K562 (cell line): Measurements from ENCODE around the gene ACTN2. TPM values are rescaled to one million over a fixed set of nuclear protein-coding genes. Genes with fewer than 3 reads are reported as not detected.

Experiments used
- AFF4 ChIP-seq: sonication (generic); formaldehyde crosslinking; IDR thresholded peaks from 2 replicates; pipeline ENCODE4 v1.8.0; 2023; ENCODE audit warnings: mild to moderate bottlenecking, missing genetic modification reagents
- ARNT ChIP-seq, 2 experiments: fragments of 450-650 bp; IDR thresholded peaks; 2 replicates each; pipeline ENCODE4 v1.6.1; 2016; ENCODE audit warnings: mild to moderate bottlenecking in 1 of 2
- CTCFL ChIP-seq: IDR thresholded peaks from 2 replicates; pipeline ENCODE4 v1.6.1; 2011; ENCODE audit warnings: borderline replicate concordance, low read depth, mild to moderate bottlenecking, moderate library complexity, low read length; ENCODE audit not compliant: insufficient read depth, poor library complexity, severe bottlenecking
- EP400 ChIP-seq: fragments of 450-650 bp; IDR thresholded peaks from 2 replicates; pipeline ENCODE4 v1.6.1; 2017; ENCODE audit warnings: antibody characterized with exemption, mild to moderate bottlenecking, moderate library complexity
- FOXA3 ChIP-seq, 2 experiments: fragments of 450-650 bp in 1 of 2; sonication (generic) in 1 of 2; formaldehyde crosslinking; IDR thresholded peaks in 1 of 2; conservative IDR thresholded peaks in 1 of 2; 2 replicates each; pipeline versions ENCODE4 v1.4.0 to v1.8.0; 2020 to 2022; ENCODE audit warnings: mild to moderate bottlenecking in 2 of 2, missing genetic modification reagents in 1 of 2
- FOXK1 ChIP-seq: sonication (generic); formaldehyde crosslinking; IDR thresholded peaks from 2 replicates; pipeline ENCODE4 v1.8.0; 2022; ENCODE audit warnings: missing genetic modification reagents, mild to moderate bottlenecking, borderline replicate concordance
- IRF9 ChIP-seq: fragments of 450-650 bp; IDR thresholded peaks from 2 replicates; pipeline ENCODE4 v1.6.1; 2016; ENCODE audit warnings: missing biosample characterization, missing genetic modification characterization
- MCM3 ChIP-seq: fragments of 450-650 bp; IDR thresholded peaks from 2 replicates; pipeline ENCODE4 v1.6.1; 2016
- MED1 ChIP-seq: sonication (generic); formaldehyde crosslinking; IDR thresholded peaks from 2 replicates; pipeline ENCODE4 v1.8.1; 2023; ENCODE audit warnings: missing genetic modification reagents, borderline replicate concordance
- MEF2D ChIP-seq: conservative IDR thresholded peaks from 2 replicates; pipeline ENCODE4 v1.6.1; 2016; ENCODE audit warnings: low read depth, missing genetic modification characterization, missing compliant biosample characterization
- TRIM25 ChIP-seq: fragments of 450-650 bp; IDR thresholded peaks from 2 replicates; pipeline ENCODE4 v1.7.0; 2016; ENCODE audit warnings: borderline replicate concordance
- YY1 ChIP-seq, 3 experiments: IDR thresholded peaks; 2 replicates each; pipeline ENCODE4 v1.6.1; 2011; ENCODE audit warnings: low read length in 2 of 3, mild to moderate bottlenecking in 2 of 3, moderate library complexity in 2 of 3, borderline replicate concordance in 1 of 3, control low read depth in 1 of 3, low read depth in 1 of 3; ENCODE audit not compliant: insufficient read depth in 3 of 3, insufficient replicate concordance in 2 of 3, control insufficient read depth in 1 of 3, insufficient read length in 1 of 3; ENCODE audit errors: extremely low read depth in 1 of 3
- ZBTB5 ChIP-seq: fragments of 450-650 bp; IDR thresholded peaks from 2 replicates; pipeline ENCODE4 v1.6.1; 2017; ENCODE audit warnings: antibody characterized with exemption
- polyA plus RNA-seq, 8 experiments: library from polyadenylated mRNA; depleted of rRNA in 4 of 8; stranded (reverse) in 5 of 8; unstranded in 3 of 8; fragments of >200 nt; fragmentation: Nextera tagmentation in 2 of 8; fragmentation: Illumina TruSeq in 1 of 8; extraction: Ambion mirVana in 2 of 8; extraction: Trizol in 1 of 8; gene quantifications; 2 replicates each; pipeline versions ENCODE4 v1.2.1 to v1.2.3, GENCODE V29; 2011 to 2014; ENCODE audit warnings: inconsistent platforms in 1 of 8, missing spikeins in 1 of 8
- total RNA-seq, 7 experiments: library from RNA; depleted of rRNA in 6 of 7; stranded (reverse); fragments of >200 nt in 6 of 7; fragmentation: Illumina TruSeq in 2 of 7; extraction: Trizol in 2 of 7; gene quantifications; 2 replicates each; pipeline versions ENCODE4 v1.2.1 to v1.2.3, GENCODE V29; 2011 to 2021; ENCODE audit warnings: low replicate concordance in 1 of 7

ACTN2 gene
- total and polyA plus RNA-seq, 9 of the 15 experiments (the other 6 are each of a cell fraction or from before 2014, with no cell fraction given) = 0.18 to 0.94 (median 0.42) TPM

GRCh38 chr1:236795035-236795756 lies 108.9 kb downstream of the ACTN2 start, which contains the start of gene MTR (continued):
- TF ChIP-seq CTCFL (no peak), MEF2D (no peak), MED1 (CRISPR knock-in tag) (no peak), TRIM25 (no peak), FOXK1 (peak; percentile 59; the same call in 1 of the 2 replicates), ARNT (IDR thresholded peaks at IDR 0.05) (0 out of 4 replicates have a peak, but pooled peaks of 1 of the 2 experiments have one; percentile 22), ZBTB5 (peak; percentile 92; the same call in 1 of the 2 replicates), YY1 (IDR thresholded peaks at IDR 0.05; ENCODE audit: borderline replicate concordance in 1 of 3, control insufficient read depth in 1 of 3, extremely low read depth in 1 of 3, insufficient read depth in 3 of 3, insufficient read length in 1 of 3, insufficient replicate concordance in 2 of 3, low read depth in 1 of 3, low read length in 2 of 3) (peak in 2 of 3 experiments; percentile 71 to 86), AFF4 (CRISPR knock-in tag) (peak; percentile 85), FOXA3 (CRISPR knock-in tag; conservative IDR thresholded peaks at IDR 0.05 in 1 of 2, IDR thresholded peaks at IDR 0.05 in 1 of 2) (no peak), EP400 (peak; percentile 97), MCM3 (no peak), IRF9 (tag) (no peak)
